HG03103 (cell line): ENCODE measurements around the gene ST6GAL1.
"Not testable (repeated sequence)": the region's sequence is repeated elsewhere in the genome, so short reads cannot be mapped to it uniquely, and the experiment has no call there.

Experiments used
- ATAC-seq: cut with Tn5 transposase; IDR thresholded peaks from one replicate; pipeline ENCODE4 v1.9.1; 2021; ENCODE audit warnings: low read depth; ENCODE audit not compliant: unreplicated experiment

ST6GAL1 gene

DNA sequence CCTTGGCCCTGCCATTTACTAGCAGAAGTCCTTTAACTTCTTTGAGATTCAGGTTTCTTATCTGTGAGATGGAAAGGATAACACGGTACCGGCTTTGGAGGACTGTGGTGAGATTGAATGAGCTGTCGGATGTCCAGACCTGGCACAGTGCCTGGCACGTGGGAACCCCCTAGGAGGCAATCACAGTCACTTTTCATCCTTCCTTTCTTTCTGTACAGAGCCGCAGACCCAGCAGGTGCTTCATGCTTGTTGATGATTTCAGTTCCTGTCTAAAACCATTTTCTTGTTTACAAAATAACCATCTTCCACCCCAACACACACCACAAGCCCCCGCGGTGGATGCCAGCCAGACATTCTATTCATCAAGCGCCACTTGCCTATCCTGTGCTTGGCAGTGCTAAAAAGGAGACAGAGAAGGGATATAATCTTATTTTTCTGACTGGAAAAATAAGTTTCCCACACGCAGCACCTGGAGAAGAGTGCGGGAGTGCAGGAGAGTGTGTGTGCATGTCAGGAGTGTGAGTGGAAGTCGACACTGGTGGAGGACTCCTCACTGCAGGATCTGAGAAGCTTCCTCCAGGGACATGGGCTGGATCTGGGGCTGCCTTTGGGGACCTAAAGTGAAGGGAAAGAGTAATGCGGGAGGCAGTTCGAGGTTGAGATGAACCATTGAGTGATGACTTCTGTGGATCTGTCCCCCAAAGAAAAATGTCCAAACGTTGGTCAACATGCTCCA lies 85.7 kb downstream of the ST6GAL1 start:
- peak; percentile 46 for ATAC-seq

DNA sequence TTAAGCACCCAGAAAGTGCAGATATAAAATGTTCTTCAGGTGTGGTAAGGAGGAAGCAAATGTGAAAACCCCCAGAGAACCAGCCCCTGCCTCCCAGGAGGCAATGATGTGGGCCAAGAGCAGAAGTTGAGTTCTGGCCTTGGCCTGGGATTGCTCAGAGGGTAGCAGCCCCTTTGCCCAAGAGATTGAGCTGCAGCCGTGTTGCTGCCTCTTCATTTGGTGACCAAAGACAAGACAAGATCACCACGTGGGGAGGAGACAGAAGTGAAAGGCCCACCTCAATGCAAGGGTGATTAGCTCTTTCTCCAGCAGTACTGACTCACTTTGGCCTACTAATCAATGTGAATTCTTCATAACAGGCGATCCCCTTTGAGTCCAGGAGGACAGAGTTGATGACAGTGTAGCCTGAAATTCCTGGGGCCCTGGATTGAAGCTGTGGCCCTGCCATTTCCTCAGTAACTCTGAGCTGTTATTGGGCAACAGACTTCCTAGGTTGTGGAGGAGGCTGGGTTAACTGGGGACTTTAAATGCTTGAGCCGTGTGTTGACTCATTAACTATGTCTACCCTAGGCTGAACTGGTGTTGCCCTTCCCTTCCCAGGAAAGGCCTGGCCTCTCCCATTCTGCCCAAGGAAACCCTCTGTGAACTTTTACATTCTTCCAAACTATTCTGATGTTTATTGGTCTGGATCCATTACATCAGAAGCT lies 86.5 kb downstream of the ST6GAL1 start:
- no peak for ATAC-seq

DNA sequence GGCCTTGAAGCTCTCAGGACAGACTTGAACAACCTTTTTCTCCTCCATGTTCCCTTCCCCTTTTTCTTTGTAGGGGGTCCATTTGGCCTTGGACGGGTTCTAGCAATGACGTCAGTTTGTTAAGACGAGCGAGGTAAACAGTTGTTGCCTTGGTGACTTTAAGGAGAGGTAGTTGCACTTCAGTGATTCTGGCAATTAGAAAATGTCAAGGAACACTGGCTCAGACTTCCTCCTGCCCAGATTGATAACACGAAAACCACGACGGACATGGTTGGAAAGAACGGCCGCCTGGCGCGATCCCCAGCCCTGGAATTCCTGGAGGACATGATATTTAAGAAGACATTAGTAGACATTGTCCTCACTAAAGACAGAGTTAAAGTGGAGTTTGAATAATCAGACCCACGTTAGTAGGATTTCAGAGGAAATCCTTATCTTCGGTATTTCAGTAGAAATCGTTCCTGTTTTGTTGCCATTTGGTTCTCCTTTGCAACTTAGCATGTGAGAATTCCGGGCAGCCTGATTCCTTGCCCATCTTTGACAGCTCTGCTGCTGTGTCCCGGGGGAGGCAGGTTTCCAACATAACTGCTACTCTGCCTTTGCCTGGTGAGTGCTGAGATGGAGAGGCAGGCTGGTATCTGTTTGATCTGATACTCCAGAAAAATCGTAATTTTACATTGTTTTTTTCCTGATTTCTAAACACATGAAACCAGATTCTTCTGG lies 87.3 kb downstream of the ST6GAL1 start:
- ATAC-seq = no peak

DNA sequence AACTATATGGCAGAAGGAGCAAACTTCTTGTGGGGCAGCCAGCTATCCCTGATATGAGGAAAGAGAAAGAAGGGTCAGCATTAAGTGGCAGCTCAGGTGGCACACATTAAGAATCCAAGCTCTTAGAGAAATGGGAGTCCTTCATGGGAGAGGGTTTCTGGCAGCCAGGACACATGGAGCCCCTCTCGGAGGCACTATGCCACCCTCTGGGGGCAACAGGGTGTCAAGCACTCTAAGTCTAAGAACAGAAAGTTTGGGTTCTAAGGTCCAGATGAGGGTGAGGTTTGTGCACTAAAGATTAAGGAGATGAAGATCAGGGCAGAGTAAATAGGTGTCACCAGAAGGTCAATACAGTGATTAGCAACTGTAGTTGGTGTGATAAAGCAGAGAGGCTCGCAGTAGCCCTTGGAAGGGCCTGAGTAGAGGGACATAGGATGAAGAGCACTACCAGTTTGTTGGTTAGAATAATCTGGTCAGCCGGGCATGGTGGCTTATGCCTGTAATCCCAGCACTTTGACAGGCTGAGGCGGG lies 89.3 kb downstream of the ST6GAL1 start:
- no peak for ATAC-seq

DNA sequence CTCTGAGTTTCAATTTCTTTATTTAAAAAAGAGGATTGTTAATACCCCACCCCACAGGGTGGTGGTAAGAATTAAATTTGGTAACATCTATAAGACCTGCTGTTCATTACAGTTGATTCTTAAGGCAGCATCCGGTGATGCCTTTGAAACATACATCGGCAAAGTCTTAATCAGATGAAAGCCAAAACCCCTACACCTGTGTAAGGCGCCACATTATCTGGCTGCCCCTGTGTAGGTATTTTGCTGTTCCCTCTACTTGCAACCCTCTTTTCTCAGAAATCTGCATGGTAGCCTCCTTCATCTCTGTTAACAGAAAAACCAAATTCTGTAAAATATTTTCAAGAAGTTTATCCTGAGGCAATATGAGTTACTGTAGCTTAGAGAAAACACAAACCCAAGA lies 90.0 kb downstream of the ST6GAL1 start:
- no peak for ATAC-seq

DNA sequence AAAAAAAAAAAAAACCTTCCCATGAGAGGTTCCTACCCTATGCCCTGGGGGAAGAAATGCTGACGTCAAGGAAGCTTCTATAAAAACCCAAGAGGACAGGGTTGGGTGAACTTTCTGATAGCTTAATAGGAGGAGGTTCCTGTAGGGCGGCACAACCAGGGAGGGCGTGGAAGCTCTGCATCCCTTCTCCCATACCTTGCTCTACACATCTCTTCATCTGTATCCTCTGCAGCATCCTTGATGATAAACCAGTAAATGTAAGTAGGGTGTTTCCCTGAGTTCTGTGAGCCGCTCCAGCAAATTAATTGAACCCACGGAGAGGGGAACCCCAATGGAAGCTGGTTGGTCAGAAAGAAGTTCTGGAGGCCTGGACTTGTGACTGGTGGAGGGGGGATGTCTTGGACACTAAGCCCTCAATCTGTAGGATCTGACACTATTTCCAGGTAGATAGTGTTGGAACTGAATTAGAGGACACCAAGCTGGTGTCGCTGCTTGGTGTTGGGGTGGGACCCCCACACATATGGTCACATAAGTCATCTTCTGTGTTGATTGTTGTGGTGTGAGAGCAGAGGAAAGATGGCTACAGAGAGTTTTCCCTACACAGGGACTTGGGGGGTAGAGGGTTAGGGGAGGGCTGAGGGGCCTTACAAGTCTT lies 91.5 kb downstream of the ST6GAL1 start:
- peak; percentile 52 for ATAC-seq

DNA sequence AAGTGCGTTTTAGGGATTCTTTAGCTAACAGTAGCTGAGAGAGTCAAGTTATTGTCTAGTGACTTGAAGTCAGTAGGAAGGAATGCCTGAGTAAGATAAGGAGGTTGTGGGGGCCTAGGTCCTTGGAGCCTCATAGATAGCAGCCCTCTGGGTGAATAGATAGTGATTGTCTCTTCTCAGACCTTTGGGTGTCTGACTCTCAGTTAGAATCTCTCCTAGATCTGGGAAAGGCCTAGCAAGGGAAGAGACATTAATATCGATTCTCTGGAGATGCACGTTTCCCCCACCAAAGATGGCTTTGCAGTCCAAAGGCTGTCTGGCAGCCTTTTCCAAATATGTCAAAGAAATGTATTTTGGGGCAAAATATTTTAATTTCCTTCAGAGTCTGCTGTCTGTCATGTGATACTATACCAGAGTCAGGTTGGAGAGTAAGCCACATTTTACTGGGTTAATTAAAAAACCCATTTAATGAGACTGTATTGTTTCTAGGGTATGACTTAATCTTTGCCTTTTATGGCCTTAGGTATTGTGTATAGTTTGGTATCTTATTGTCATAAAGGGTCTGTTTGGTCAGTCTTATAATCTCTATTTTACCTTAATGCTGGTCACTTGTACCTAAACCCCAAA lies 92.2 kb downstream of the ST6GAL1 start:
- no peak for ATAC-seq

DNA sequence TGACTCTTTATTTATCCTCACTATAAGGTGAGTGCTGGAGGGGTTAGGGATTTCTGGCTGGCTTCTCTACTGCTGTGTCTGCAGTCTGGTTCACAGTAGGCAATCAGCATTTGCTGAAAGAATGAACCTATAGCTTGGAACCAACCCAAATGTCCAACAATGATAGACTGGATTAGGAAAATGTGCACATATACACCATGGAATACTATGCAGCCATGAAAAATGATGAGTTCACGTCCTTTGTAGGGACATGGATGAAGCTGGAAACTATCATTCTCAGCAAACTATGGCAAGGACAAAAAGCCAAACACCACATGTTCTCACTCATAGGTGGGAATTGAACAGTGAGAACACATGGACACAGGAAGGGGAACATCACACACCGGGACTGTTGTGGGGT lies 93.0 kb downstream of the ST6GAL1 start:
- not testable (repeated sequence) for ATAC-seq

DNA sequence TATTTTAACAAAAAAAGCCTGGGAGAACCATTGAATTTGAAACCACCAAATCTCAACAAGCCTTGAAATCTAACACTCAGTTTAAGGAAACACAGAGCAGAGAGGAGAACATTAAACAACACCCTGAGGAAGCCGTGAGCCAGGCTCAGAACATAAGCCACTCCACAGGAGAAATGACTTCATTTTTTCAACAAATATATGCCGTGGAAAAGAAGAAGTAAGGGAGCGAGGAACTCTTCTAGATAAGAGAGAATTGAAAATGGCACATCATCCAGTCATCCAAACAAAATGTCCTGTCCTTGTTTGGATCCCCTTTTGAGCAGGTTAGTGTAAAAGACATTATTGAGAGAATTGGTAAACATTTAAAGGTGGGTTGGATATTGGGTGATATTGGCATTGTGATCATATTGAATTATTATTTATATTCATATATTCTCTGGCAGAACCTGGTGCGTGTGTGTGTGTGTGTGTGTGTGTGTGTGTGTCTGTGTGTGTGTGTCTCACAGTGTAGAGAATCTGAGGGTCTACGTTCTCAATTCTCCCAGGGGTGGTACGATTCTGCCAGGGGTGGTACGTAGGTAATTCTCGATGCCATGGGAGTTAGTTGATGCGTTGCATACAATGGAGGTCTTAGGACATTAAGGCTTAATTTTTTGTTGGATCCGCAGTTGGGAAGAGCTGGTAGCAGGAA lies 94.4 kb downstream of the ST6GAL1 start:
- no peak for ATAC-seq

DNA sequence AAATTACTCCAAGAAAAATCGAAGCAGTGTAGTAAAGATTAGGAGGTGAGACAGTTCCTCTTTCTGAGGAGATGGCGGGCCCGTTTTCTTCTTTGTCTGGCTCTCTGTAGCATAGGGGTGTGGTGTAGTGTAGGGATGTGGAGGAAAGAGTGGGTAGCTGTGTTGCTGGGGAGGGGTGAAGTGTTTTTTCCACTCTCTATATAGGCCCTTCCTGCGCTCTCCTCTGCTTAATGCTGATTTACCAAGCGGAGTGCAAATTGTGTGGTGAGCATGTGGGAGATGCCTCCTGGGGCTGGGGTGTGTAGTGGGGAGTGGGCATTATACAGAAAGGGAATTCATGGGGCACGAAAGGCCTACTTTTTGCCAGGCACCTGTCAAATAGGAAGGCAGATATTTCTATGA lies 94.9 kb downstream of the ST6GAL1 start:
- ATAC-seq = peak; percentile 36

DNA sequence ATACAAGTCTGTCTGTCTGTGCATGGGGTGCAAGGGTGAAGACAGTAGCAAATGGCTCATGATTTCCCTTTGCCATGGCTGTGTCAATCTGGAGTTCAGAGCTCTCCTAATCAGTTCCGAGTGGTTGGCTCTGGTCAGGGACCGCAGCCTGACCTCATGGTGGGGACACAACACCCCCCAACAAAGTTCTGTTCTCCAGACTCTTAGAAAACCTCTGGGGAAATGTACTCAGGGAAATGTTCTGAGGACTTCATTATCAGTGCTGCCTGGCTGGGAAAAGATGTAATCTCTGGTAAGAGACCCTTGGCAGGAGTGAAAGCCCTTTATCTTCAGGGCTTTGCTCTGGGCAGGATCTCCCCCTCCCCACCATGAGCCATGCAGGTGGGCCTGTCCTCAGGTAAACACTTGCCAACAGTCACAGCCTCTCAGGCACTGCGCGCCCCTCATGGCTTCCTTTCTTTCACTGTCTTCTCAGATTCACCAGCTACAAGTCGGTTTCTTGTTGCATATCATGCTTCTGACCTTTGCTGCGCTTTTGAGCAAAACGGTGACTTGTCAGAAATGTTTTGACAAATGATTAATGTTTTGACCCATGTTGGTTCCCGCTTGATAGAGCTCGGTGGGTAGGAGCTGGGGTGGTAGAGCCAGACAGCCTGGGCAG lies 95.5 kb downstream of the ST6GAL1 start:
- ATAC-seq = no peak

DNA sequence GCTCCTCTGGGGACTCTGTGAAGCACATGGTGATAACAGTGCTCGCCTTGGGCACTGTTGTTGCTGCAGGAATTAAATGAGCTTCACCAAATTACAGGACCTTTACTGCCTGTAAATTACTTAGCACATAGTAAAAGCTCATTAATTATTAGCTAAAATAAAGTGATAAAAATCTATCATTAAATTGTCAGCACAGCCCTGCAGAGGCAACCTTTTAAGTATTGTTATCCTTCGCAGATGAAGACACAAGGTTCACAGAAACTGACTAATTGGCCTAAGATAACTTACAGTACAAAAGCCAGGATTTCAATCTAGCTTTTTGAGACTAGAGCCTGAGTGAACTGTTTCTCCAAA lies 96.0 kb downstream of the ST6GAL1 start:
- no peak for ATAC-seq

DNA sequence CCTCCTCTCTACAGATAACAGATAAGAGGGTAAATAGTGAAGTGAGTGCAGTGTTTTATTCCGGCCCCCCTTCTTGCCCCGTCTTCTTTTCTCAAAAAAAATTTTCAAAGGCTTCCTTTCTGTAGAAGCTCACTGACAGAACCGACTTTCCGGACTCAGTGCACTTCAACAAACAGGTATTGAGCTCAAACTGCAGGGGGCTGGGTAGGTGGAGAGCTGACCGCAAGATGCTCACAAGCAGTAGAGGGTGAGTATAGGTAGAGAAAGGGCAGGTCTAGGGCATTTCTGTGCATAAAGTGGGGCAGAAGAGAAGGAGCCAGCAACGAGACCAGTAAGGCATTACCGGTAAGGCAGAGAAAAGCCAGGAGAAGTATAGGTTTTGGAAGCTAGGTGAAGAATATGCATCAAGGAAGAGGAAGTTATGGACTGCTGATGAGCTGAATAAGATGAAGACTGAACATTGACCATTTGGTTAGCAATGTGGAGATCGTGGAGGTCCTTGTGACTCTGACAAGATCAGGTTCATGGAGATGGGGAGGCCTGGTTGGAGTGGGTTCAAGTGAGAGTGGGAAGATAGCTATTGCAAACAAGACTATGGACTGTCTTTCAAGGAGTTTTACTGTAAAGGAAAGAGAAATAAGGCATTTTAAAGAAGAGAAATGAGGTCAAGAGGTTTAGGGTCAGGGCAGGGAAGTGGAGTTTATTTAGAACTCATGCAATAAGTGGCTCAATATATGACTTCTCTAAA lies 97.4 kb downstream of the ST6GAL1 start:
- ATAC-seq = no peak

DNA sequence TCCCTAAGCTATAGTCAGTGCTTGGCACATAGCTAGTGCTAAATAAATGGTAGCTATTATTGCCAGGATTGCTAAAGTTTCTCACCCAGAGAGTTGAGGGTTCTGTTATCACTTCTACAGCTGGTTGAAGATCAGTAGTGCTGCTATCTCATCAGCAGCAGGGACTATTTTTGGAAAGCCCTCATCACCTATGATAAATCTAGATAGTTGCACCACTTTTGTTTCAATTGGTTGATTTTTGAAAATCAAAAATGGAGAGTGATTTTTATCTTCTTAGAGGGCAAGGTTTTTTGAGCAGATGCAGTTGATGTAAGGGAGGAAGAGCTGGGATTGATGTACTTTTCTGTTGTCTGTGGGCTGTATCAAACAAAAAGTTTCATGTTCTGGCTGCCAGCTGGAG lies 101.6 kb downstream of the ST6GAL1 start:
- no peak for ATAC-seq

DNA sequence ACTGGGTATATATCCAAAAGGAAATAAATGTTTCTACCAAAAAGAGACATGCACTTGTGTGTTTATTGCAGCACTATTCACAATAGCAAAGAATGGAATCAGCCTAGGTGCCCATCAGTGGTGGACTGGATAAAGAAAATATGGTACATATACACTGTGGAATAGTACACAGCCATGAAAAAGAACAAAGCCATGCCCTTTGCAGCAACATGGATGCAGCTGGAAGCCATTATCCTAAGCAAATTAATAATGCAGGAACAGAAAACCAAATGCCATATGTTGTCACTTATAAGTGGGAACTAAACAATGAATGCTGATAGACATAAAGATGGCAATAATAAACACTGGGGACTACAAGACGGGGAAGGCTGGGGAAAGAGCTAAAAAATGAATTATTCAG lies 106.1 kb downstream of the ST6GAL1 start:
- no peak for ATAC-seq

DNA sequence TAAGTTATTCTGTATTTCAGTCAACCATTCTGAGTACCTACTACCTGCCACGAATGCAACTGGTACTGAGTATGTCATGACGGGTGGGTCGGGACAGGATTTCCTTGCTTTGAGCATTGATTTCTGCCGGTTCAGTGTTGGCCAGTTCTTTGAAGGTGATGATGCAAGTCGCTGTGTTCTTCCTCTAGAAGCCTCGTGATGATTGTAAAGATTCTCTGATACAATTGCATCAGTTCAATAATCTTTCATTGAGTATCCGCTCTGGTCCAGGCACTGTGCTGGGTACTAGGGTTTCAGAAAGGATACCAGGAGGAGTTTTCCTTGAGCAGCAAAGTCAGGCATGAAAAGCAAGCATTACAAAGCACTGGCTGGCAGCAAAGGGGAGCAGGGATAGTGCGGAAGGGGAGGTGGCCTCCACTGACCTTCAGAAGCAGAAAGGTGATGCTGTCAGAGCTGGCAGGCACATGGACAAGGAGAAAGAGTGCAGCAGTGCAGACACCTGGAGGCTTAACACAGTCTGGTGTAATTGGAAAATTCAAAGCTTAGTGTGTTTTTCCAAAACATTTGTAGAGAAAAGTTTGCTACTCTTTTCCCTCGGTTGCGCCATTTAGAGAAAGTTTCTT lies 108.9 kb downstream of the ST6GAL1 start:
- ATAC-seq = no peak

DNA sequence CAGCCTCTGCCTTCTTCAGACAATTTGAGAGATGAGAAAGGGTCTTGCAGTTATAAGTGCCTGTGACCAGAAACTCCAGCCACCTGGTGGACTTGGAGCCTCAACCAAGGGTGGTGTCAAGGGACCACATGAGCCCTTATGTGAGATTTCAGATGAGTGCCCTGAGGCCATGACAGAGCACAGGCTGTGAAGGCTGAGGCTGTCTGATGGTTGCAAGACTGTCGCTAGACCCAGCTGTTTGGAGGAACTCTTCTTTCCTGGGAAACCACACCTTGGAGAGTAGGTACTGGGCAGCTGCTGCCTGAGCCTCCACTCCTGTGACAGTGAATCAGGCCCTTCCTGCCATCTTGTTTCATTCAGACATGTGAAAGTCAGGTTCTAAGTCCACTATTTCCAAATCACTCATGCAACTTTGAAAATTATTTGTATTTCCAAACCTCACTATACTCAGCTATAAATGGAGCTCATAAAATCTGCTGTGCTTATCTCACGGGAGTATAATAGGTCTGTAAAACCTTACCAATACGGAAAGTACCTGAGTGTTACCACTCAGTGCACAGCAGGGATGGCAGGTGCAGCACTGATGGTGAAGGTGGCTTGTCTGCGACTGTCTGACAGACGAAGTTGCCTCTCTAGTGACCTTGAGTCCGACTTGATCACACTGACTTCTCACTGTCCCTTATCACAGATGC lies 109.5 kb downstream of the ST6GAL1 start:
- ATAC-seq = no peak
